OCI-LY1 (cell line): ENCODE measurements around the gene ACOT8.
A peak's percentile ranks its signal among the peaks of the same experiment; 100 is the strongest.

Experiments
- H2AFZ ChIP-seq: fragments of 200-600 bp; sonication (generic), shearing (Covaris generic); 2 replicates; pipeline ENCODE4 v1.6.0; 2014; ENCODE audit warnings: antibody characterized with exemption, mild to moderate bottlenecking, low read length
- H3F3A ChIP-seq: fragments of 200-600 bp; sonication (generic), shearing (Covaris generic); 2 replicates; pipeline ENCODE4 v1.6.0; 2014; ENCODE audit warnings: mild to moderate bottlenecking, antibody characterized with exemption, low read length, moderate library complexity; ENCODE audit not compliant: insufficient read depth
- H3K27ac ChIP-seq: fragments of 200-600 bp; sonication (generic); 2 replicates; pipeline ENCODE4 v1.5.1; 2014; ENCODE audit warnings: low read length, mixed run types, mild to moderate bottlenecking, low read depth; ENCODE audit not compliant: poor library complexity, severe bottlenecking
- H3K27me3 ChIP-seq: fragments of 200-600 bp; sonication (generic); 2 replicates; pipeline ENCODE4 v1.6.0; 2014; ENCODE audit warnings: antibody characterized with exemption, mild to moderate bottlenecking, low read length, moderate library complexity; ENCODE audit not compliant: insufficient read depth
- H3K36me3 ChIP-seq: fragments of 200-600 bp; sonication (generic); 2 replicates; pipeline ENCODE4 v1.6.1; 2014; ENCODE audit warnings: mild to moderate bottlenecking, antibody characterized with exemption, low read length, moderate library complexity, mixed read lengths; ENCODE audit not compliant: insufficient read depth
- H3K4me1 ChIP-seq: fragments of 200-600 bp; sonication (generic); 2 replicates; pipeline ENCODE4 v1.5.1; 2014; ENCODE audit warnings: mild to moderate bottlenecking, low read length, moderate library complexity; ENCODE audit not compliant: insufficient read depth, severe bottlenecking
- H3K4me2 ChIP-seq: fragments of 200-600 bp; sonication (generic), shearing (Covaris generic); 2 replicates; pipeline ENCODE4 v1.6.1; 2014; ENCODE audit warnings: low read length
- H3K4me3 ChIP-seq: fragments of 200-600 bp; sonication (generic); 2 replicates; pipeline ENCODE4 v1.5.1; 2014; ENCODE audit warnings: low read length, low read depth, mild to moderate bottlenecking, mixed read lengths; ENCODE audit not compliant: poor library complexity, severe bottlenecking
- H3K79me2 ChIP-seq: fragments of 200-600 bp; shearing (Covaris generic); 2 replicates; pipeline ENCODE4 v1.6.1; 2016; ENCODE audit warnings: mixed run types, low read length, mixed read lengths; ENCODE audit not compliant: insufficient read depth
- H3K9ac ChIP-seq: fragments of 200-600 bp; sonication (generic), shearing (Covaris generic); 2 replicates; pipeline ENCODE4 v1.6.1; 2014; ENCODE audit warnings: mild to moderate bottlenecking, low read length, mixed read lengths
- H3K9me2 ChIP-seq: fragments of 200-600 bp; sonication (generic), shearing (Covaris generic); 2 replicates; pipeline ENCODE4 v1.6.1; 2014; ENCODE audit warnings: low read depth, mild to moderate bottlenecking, low read length, mixed read lengths
- H3K9me3 ChIP-seq: fragments of 200-600 bp; shearing (Covaris generic); 2 replicates; pipeline ENCODE4 v1.6.1; 2014; ENCODE audit warnings: low read length, mixed read lengths
- H4K20me1 ChIP-seq: fragments of 200-600 bp; sonication (generic), shearing (Covaris generic); 2 replicates; pipeline ENCODE4 v1.6.0; 2016; ENCODE audit warnings: mild to moderate bottlenecking, low read length; ENCODE audit not compliant: insufficient read depth
- CTCF ChIP-seq: fragments of 200-600 bp; sonication (generic), shearing (Covaris generic); IDR thresholded peaks from 2 replicates; pipeline ENCODE4 v1.5.1; 2017; ENCODE audit warnings: mild to moderate bottlenecking, antibody characterized with exemption, low read length, moderate library complexity, mixed read lengths
- EZH2 ChIP-seq: fragments of 200-600 bp; sonication (generic), shearing (Covaris generic); IDR thresholded peaks from 2 replicates; pipeline ENCODE4 v1.8.0; 2017; ENCODE audit warnings: borderline replicate concordance, mixed run types, mild to moderate bottlenecking, antibody characterized with exemption, low read length, moderate library complexity, mixed read lengths

The ACOT8 gene

GRCh38 chr20:45886590-45887345 is 29.6 kb upstream of the ACOT8 start:
- Histone ChIP-seq H2AFZ (no peak overlapping the region), H3K36me3 (peaks cover 47% of the 10 kb centered on the region), H3K4me1 (peaks cover 23% of the 10 kb centered on the region), H3K9me3 (no peaks in the 10 kb centered on the region), H4K20me1 (no peaks in the 10 kb centered on the region), H3K9me2 (no peaks in the 10 kb centered on the region), H3K4me2 (no peak overlapping the region), H3K4me3 (no peak overlapping the region), H3K27ac (no peak overlapping the region), H3F3A (no peaks in the 10 kb centered on the region; the same call in 1 of the 2 replicates), H3K79me2 (no peaks in the 10 kb centered on the region), H3K9ac (no peak overlapping the region), H3K27me3 (no peaks in the 10 kb centered on the region)
- TF ChIP-seq CTCF (no peak), EZH2 (no peak)

- Histone ChIP-seq H3K27ac (no peak overlapping the region), H3K9me3 (no peaks in the 10 kb centered on the region), H3K27me3 (no peaks in the 10 kb centered on the region), H4K20me1 (no peaks in the 10 kb centered on the region), H2AFZ (no peak overlapping the region), H3K9me2 (no peaks in the 10 kb centered on the region), H3K4me1 (peaks cover 13% of the 10 kb centered on the region), H3K4me3 (no peak overlapping the region), H3K36me3 (peaks cover 51% of the 10 kb centered on the region), H3F3A (no peaks in the 10 kb centered on the region), H3K9ac (no peak overlapping the region), H3K4me2 (no peak overlapping the region), H3K79me2 (peaks cover 4% of the 10 kb centered on the region)
- TF ChIP-seq CTCF (no peak), EZH2 (no peak)
These were observed 25.9 kb upstream of the ACOT8 start for GRCh38 chr20:45883100-45883469.

GRCh38 chr20:45882469-45883099 is 25.4 kb upstream of the ACOT8 start:
- no peak overlapping the region for H3K9ac ChIP-seq
- H3K4me3 ChIP-seq = no peak overlapping the region
- no peak overlapping the region for H2AFZ ChIP-seq
- H3K36me3 ChIP-seq = peaks cover 54% of the 10 kb centered on the region
- no peaks in the 10 kb centered on the region for H3F3A ChIP-seq
- peaks cover 13% of the 10 kb centered on the region for H3K4me1 ChIP-seq
- H3K79me2 ChIP-seq = peaks cover 4% of the 10 kb centered on the region
- H3K27ac ChIP-seq = no peak overlapping the region
- H3K9me3 ChIP-seq = no peaks in the 10 kb centered on the region
- no peaks in the 10 kb centered on the region for H3K9me2 ChIP-seq
- H3K4me2 ChIP-seq = peak overlapping the region; percentile 96; the same call in 1 of the 2 replicates
- H3K27me3 ChIP-seq = no peaks in the 10 kb centered on the region
- H4K20me1 ChIP-seq = no peaks in the 10 kb centered on the region
- TF ChIP-seq EZH2 = no peak
- TF ChIP-seq CTCF = no peak
